HepG2 (cell line): ENCODE results near the gene RAE1. TPM values are rescaled to one million over a fixed set of nuclear protein-coding genes. Genes with fewer than 3 reads are reported as not detected.

Experiments
- ATAC-seq: fragments of 200-7000 bp; cut with Tn5 transposase; 3 replicates; pipeline ENCODE4 v1.9.1; 2020; ENCODE audit warnings: mild to moderate bottlenecking, moderate library complexity
- BruUV-seq: library from RNA; stranded (reverse); fragments of 400-500 nt; replicated peaks from 2 replicates; lab custom pipeline; 2021; lab: Mats Ljungman, UMichigan
- CTCF ChIA-PET: fragments of 300-600 bp; formaldehyde crosslinking; extraction: SDS; loops from one replicate; lab custom pipeline; 2021; ENCODE audit warnings: low total read pairs, inconsistent platforms, low intra/inter-chr PET ratio; lab: Yijun Ruan, JAX
- POLR2A ChIA-PET: fragments of 350-600 bp; sonication (Branson Sonifier 250); formaldehyde crosslinking; loops from one replicate; lab custom pipeline; 2020; ENCODE audit warnings: antibody characterized with exemption, inconsistent platforms; lab: Yijun Ruan, JAX
- DNase-seq: peaks from one replicate; pipeline ENCODE4 v3.0.0-alpha.2; 2015; ENCODE audit warnings: low spot score
- FAIRE-seq: peaks from 3 replicates; lab custom pipeline; 2011; peaks lifted over from hg19 to GRCh38; lab: Jason Lieb, UNC
- H2AFZ ChIP-seq: one replicate; pipeline ENCODE4 v1.6.1; 2011; ENCODE audit warnings: low read length, inconsistent platforms
- H3K27ac ChIP-seq: fragments of 300-600 bp; 3 replicates; pipeline ENCODE4 v1.8.0; 2011; ENCODE audit warnings: mixed run types, mild to moderate bottlenecking, mixed read lengths, low read length, inconsistent platforms; ENCODE audit not compliant: insufficient read depth; ENCODE audit errors: extremely low read length
- H3K27me3 ChIP-seq, 2 experiments: fragments of 200-600 bp in 1 of 2; 2 replicates in 1 of 2; 3 replicates in 1 of 2; pipeline versions ENCODE4 v1.6.0 to v1.8.0; 2011; ENCODE audit warnings: low read length in 2 of 2, mild to moderate bottlenecking in 2 of 2, moderate library complexity in 2 of 2, inconsistent platforms in 1 of 2; ENCODE audit not compliant: insufficient read depth in 2 of 2, control insufficient read depth in 1 of 2
- H3K36me3 ChIP-seq, 2 experiments: fragments of 200-600 bp in 1 of 2; replicated peaks in 1 of 2; 2 replicates in 1 of 2; 3 replicates in 1 of 2; pipeline versions ENCODE4 v1.5.1 to v1.8.0; 2011; ENCODE audit warnings: low read length in 2 of 2, inconsistent platforms in 1 of 2; ENCODE audit not compliant: insufficient read depth in 2 of 2, control insufficient read depth in 1 of 2
- H3K4me1 ChIP-seq: 2 replicates; pipeline ENCODE4 v1.5.1; 2012; ENCODE audit warnings: low read length, inconsistent platforms; ENCODE audit not compliant: insufficient read depth
- H3K4me2 ChIP-seq: 2 replicates; pipeline ENCODE4 v1.6.0; 2011; ENCODE audit warnings: low read depth, low read length, inconsistent platforms
- H3K4me3 ChIP-seq, 3 experiments: fragments of 200-600 bp in 1 of 3; sonication (generic), shearing (Covaris generic) in 1 of 3; replicated peaks in 1 of 3; 2 replicates each; pipeline ENCODE4 v1.5.1; 2011 to 2016; ENCODE audit warnings: low read length in 3 of 3, inconsistent platforms in 2 of 3, low read depth in 2 of 3, mild to moderate bottlenecking in 2 of 3, control low read depth in 1 of 3, mixed read lengths in 1 of 3; ENCODE audit not compliant: insufficient read depth in 1 of 3
- H3K79me2 ChIP-seq: one replicate; pipeline ENCODE4 v1.6.1; 2011; ENCODE audit warnings: low read length, inconsistent platforms; ENCODE audit not compliant: insufficient read depth
- H3K9ac ChIP-seq: 2 replicates; pipeline ENCODE4 v1.6.0; 2011; ENCODE audit warnings: mild to moderate bottlenecking, low read depth, low read length, inconsistent platforms; ENCODE audit not compliant: insufficient read depth
- H3K9me3 ChIP-seq: 2 replicates; pipeline ENCODE4 v1.5.1; 2012; ENCODE audit warnings: mild to moderate bottlenecking, low read length
- H4K20me1 ChIP-seq: 2 replicates; pipeline ENCODE4 v1.6.0; 2011; ENCODE audit warnings: inconsistent platforms, mild to moderate bottlenecking, low read length, moderate library complexity; ENCODE audit not compliant: insufficient read depth
- BCL6 ChIP-seq: IDR thresholded peaks from 2 replicates; pipeline ENCODE4 v1.6.1; 2016; ENCODE audit warnings: missing genetic modification reagents, missing compliant biosample characterization
- BRCA1 ChIP-seq: sonication (generic); formaldehyde crosslinking; IDR thresholded peaks from 2 replicates; pipeline ENCODE4 v1.4.0; 2020; ENCODE audit warnings: missing genetic modification reagents
- CBX1 ChIP-seq: IDR thresholded peaks from one replicate; pipeline ENCODE4 v1.6.1; 2016; ENCODE audit warnings: antibody characterized with exemption, low read depth
- GTF3A ChIP-seq: sonication (generic); formaldehyde crosslinking; conservative IDR thresholded peaks from 2 replicates; pipeline ENCODE4 v1.4.0; 2020; ENCODE audit warnings: mild to moderate bottlenecking, missing genetic modification reagents
- MATR3 ChIP-seq: sonication (generic); formaldehyde crosslinking; IDR thresholded peaks from 2 replicates; pipeline ENCODE4 v1.4.0; 2020; ENCODE audit warnings: missing genetic modification reagents
- RAD51 ChIP-seq: fragments of 450-650 bp; IDR thresholded peaks from 2 replicates; pipeline ENCODE4 v1.6.1; 2016; ENCODE audit warnings: borderline replicate concordance
- ZFY ChIP-seq: sonication (generic); formaldehyde crosslinking; IDR thresholded peaks from 2 replicates; pipeline ENCODE4 v1.4.0; 2020; ENCODE audit warnings: missing genetic modification reagents
- ZNF383 ChIP-seq: sonication (generic); formaldehyde crosslinking; IDR thresholded peaks from 2 replicates; pipeline ENCODE4 v1.4.0; 2020; ENCODE audit warnings: missing genetic modification reagents, mild to moderate bottlenecking, borderline replicate concordance
- ZNF496 ChIP-seq: sonication (generic); formaldehyde crosslinking; IDR thresholded peaks from 2 replicates; pipeline ENCODE4 v1.8.1; 2023; ENCODE audit warnings: mild to moderate bottlenecking, moderate library complexity, missing genetic modification reagents; ENCODE audit not compliant: insufficient replicate concordance
- ZNF552 ChIP-seq: sonication (generic); formaldehyde crosslinking; IDR thresholded peaks from 2 replicates; pipeline ENCODE4 v1.9.0; 2022; ENCODE audit warnings: missing genetic modification reagents, mild to moderate bottlenecking, borderline replicate concordance
- ZNF629 ChIP-seq: sonication (generic); formaldehyde crosslinking; conservative IDR thresholded peaks from 2 replicates; pipeline ENCODE4 v1.5.0; 2020; ENCODE audit warnings: missing genetic modification reagents
- WGBS: methylation state at CpG from one replicate; pipeline ENCODE4 v1.1.6; 2017; ENCODE audit warnings: low lambda C conversion rate; 5-methylcytosine and 5-hydroxymethylcytosine counted together
- in situ Hi-C: cut with HindIII; loops from 2 replicates; pipeline ENCODE4 v1.10.0; 2017; ENCODE audit warnings: low pct_unique_long_range_greater_than_20kb; ENCODE audit not compliant: extremely low pct_ligation_motif_present
- intact Hi-C: fragments of 100-400 bp; cut with micrococcal nuclease; formaldehyde crosslinking; loops from one replicate; pipeline ENCODE4 v1.10.0; 2022; ENCODE audit not compliant: unreplicated experiment
- polyA plus RNA-seq, 8 experiments: library from polyadenylated mRNA; depleted of rRNA in 3 of 8; stranded (reverse) in 7 of 8; unstranded in 1 of 8; fragments of >200 nt; fragmentation: Illumina TruSeq in 4 of 8; extraction: Trizol in 4 of 8; gene quantifications; 2 replicates each; pipeline versions ENCODE4 v1.2.1 to v1.2.3, GENCODE V29; 2011 to 2016; ENCODE audit warnings: low read depth in 4 of 8, missing spikeins in 1 of 8, mixed read lengths in 1 of 8; ENCODE audit not compliant: insufficient read depth in 1 of 8
- total RNA-seq, 5 experiments: library from RNA; depleted of rRNA; stranded (reverse); fragments of >200 nt; fragmentation: Illumina TruSeq; extraction: Trizol; gene quantifications; 2 replicates each; pipeline ENCODE4 v1.2.3, GENCODE V29; 2016; ENCODE audit warnings: low read depth in 1 of 5

Gene RAE1
- total and polyA plus RNA-seq, 2 of the 13 experiments (the other 11 are each of a cell fraction or from before 2014, with no cell fraction given): 36.1 to 72.9 TPM

DNA sequence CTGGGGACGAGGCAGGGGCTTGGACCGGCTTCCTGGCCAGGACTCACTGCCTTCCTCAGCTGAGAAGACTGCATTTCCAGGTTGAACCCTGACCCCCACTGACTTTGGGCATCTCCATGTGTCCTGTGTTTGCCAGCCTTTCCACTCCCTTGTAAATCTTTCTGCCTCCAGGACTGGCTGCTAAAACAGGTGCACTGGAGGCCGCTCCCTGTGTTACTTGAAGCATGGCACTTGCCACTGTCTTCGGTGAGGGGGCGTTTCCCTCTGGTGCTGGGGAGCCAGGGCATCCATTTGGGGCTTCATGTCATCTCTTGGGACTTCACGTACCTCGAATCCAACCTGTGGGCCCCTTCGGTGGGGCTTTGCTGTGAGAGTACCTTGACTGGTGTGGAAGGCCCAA lies 33.4 kb downstream of the RAE1 start:
- intact Hi-C loops: no loop called here
- ChIA-PET CTCF (interaction anchor here (5.2 kb wide), 1 partner anchor 110 kb away, joined by 127 read pairs; no protein-coding TSS in a partner anchor), POLR2A (no interaction called here)
- FAIRE-seq (no peak), DNase-seq (no peak), ATAC-seq (no peak)
- H2AFZ ChIP-seq: no peak overlapping the region
- no peak overlapping the region for H3K27ac ChIP-seq
- H4K20me1 ChIP-seq: 0 out of 2 replicates have a peak, but pooled peaks cover 4% of the 10 kb centered on the region
- no peaks in the 10 kb centered on the region for H3K9me3 ChIP-seq
- in situ Hi-C loops: loop anchor here (5.0 to 25.0 kb wide), 3 partner anchors 113 to 828 kb away; no protein-coding TSS in a partner anchor
- TF ChIP-seq ZNF629 (CRISPR knock-in tag) (no peak), ZNF496 (CRISPR knock-in tag) (no peak), GTF3A (CRISPR knock-in tag) (no peak), BRCA1 (CRISPR knock-in tag) (no peak), ZNF383 (no peak), MATR3 (no peak), ZFY (CRISPR knock-in tag) (no peak), CBX1 (no peak), ZNF552 (CRISPR knock-in tag) (no peak), BCL6 (CRISPR knock-in tag) (no peak), RAD51 (no peak)
- H3K4me1 ChIP-seq: peaks cover 6% of the 10 kb centered on the region
- BruUV-seq: no TSS peak
- peaks cover 6 to 9% of the 10 kb centered on the region in 2 experiments; a peak in 4 of 5 replicates for H3K36me3 ChIP-seq
- H3K4me3 ChIP-seq: no peak overlapping the region
- 92% methylated on average over 8 of the region's 8 CpGs for WGBS
- H3K79me2 ChIP-seq: no peaks in the 10 kb centered on the region
- H3K9ac ChIP-seq: no peak overlapping the region
- no peaks in the 10 kb centered on the region for H3K27me3 ChIP-seq
- H3K4me2 ChIP-seq: no peak overlapping the region
